Natural killer cell treated with Interleukin-12 subunit alpha and Interleukin-12 subunit beta and Interleukin-15 and Interleukin-18, amount 100 ng/mL, for 72 hours (primary cell): ENCODE data around the gene LRRC74A. TPM values are rescaled to one million over a fixed set of nuclear protein-coding genes. Genes with fewer than 3 reads are reported as not detected.
A peak's percentile ranks its signal among the peaks of the same experiment; 100 is the strongest.
"Not testable (repeated sequence)": the region's sequence is repeated elsewhere in the genome, so short reads cannot be mapped to it uniquely, and the experiment has no call there.

Experiments
- ATAC-seq, 2 donors: fragments of 150-1000 bp; cut with Tn5 transposase in 1 of 2; sonication (Bioruptor Pico), chemical (Tn5 transposase) in 1 of 2; 2 replicates each; pipeline ENCODE4 v1.10.0; 2021
- DNase-seq: peaks from one replicate; pipeline ENCODE4 v3.0.0; 2022; ENCODE audit warnings: low spot score
- H3K27ac Mint-ChIP-seq, 2 donors: 1 replicate in 1 of 2; 2 replicates in 1 of 2; pipeline ENCODE4 v1.8.0; 2022; ENCODE audit warnings: mixed read lengths in 2 of 2, mild to moderate bottlenecking in 1 of 2, moderate library complexity in 1 of 2
- H3K27me3 Mint-ChIP-seq, 2 donors: 1 replicate in 1 of 2; 2 replicates in 1 of 2; pipeline ENCODE4 v1.8.0; 2022; ENCODE audit warnings: mixed read lengths in 2 of 2
- H3K36me3 Mint-ChIP-seq: one replicate; pipeline ENCODE4 v1.8.0; 2022; ENCODE audit warnings: mixed read lengths
- H3K4me1 Mint-ChIP-seq, 2 donors: 1 replicate in 1 of 2; 2 replicates in 1 of 2; pipeline ENCODE4 v1.8.0; 2022; ENCODE audit warnings: low read depth in 2 of 2, mixed read lengths in 2 of 2, mild to moderate bottlenecking in 1 of 2
- H3K4me3 Mint-ChIP-seq: one replicate; pipeline ENCODE4 v1.8.0; 2022; ENCODE audit warnings: mixed read lengths
- H3K9me3 Mint-ChIP-seq: 2 replicates; pipeline ENCODE4 v1.8.0; 2022; ENCODE audit warnings: mixed read lengths
- total RNA-seq, 2 donors: library from RNA; stranded (reverse); gene quantifications; one replicate each; pipeline ENCODE4 v1.2.3, GENCODE V29; 2022

Gene LRRC74A
- total RNA-seq, 2 donors from 2014 or later = not detected

DNA sequence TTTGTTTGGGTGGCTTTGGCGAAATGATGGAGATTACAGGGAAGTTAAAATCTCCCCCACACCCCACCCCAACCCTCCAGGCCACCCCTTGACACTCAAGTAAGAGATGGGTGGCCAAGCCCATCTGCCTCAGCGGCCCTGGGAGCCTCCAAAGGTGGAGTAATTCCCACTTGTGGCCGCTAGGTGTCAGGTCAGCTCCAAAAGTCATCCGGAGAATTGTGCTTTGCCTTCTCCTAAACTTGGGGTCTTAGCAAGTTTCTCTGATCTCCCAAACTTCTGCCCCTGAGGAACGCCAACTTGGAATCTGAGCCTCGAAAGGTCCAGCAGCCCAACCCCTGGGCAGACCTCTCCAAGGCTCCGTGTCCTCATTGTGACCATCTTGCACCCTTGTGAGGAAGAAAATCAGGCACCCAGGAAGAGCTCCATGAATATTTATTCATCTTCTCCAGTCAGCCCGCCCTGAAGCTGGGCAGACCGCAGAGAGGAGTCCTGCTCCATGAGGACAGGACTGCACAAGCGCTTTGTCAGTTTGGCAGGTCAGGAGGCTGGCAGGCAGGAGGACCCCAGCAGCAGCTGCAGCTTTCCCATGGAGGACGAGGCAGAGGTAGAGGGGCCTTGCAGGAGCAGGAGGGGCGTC, 46.7 kb downstream of the LRRC74A start:
- peaks cover 2 to 4% of the 10 kb centered on the region in 2 donors for H3K4me1 Mint-ChIP-seq
- no peak overlapping the region for H3K27ac Mint-ChIP-seq
- no peaks in the 10 kb centered on the region for H3K36me3 Mint-ChIP-seq
- peaks cover 6 to 10% of the 10 kb centered on the region in 2 donors for H3K27me3 Mint-ChIP-seq
- ATAC-seq (peak in 1 of 2 donors; percentile 66), DNase-seq (peak; percentile 81)
- H3K4me3 Mint-ChIP-seq = no peak overlapping the region
- no peaks in the 10 kb centered on the region for H3K9me3 Mint-ChIP-seq

DNA sequence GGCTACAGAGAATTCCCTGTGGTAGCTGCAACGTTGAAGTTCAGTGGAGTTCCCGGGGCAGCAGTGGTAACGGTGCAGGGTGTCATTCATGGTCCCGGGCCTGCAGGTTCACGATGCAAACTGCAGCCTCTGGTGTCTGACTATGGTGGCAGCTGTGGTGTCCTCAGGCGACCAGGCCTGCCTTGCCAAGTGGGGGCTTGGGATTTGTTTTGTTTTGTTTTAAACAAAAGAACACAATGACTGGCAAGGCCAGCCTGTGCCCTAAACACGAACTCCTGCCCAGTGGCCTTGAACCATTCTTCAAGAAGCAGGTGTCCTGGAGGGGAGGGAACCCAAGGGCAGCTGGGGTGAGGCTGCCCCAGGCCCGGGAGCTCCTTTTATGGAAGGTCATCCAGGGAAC, 48.5 kb downstream of the LRRC74A start:
- Mint-ChIP-seq H3K36me3 (no peaks in the 10 kb centered on the region), H3K27ac (no peak overlapping the region), H3K4me1 (no peaks in the 10 kb centered on the region), H3K9me3 (no peaks in the 10 kb centered on the region), H3K27me3 (peaks cover 6 to 8% of the 10 kb centered on the region in 2 donors), H3K4me3 (no peak overlapping the region)
- ATAC-seq (no peak), DNase-seq (no peak)

DNA sequence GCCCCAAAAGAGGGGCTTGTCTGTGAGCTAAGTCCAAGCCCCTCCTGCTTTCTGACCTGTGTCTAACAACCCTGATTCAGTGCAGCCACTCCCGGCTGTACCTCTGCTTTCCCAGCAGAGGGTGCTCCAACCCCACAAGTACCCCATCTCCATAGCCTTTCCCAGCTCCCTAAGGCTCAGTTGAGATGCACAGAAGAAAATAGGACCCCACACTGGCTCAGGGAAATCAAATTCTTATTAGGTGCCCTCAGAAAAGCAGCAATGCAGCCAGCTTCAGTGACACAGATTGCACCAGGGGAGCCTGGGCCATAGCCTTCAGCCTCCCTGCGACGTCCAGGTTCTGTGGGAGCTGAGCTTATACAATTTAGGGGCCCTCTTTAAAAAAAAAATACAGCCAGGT, 49.9 kb downstream of the LRRC74A start:
- ATAC-seq = peak; percentile 52 to 79
- H3K27ac Mint-ChIP-seq = no peak overlapping the region
- H3K27me3 Mint-ChIP-seq = no peaks in the 10 kb centered on the region
- DNase-seq = no peak
- no peak overlapping the region for H3K4me3 Mint-ChIP-seq
- H3K9me3 Mint-ChIP-seq = no peaks in the 10 kb centered on the region
- H3K36me3 Mint-ChIP-seq = no peaks in the 10 kb centered on the region
- no peaks in the 10 kb centered on the region for H3K4me1 Mint-ChIP-seq

DNA sequence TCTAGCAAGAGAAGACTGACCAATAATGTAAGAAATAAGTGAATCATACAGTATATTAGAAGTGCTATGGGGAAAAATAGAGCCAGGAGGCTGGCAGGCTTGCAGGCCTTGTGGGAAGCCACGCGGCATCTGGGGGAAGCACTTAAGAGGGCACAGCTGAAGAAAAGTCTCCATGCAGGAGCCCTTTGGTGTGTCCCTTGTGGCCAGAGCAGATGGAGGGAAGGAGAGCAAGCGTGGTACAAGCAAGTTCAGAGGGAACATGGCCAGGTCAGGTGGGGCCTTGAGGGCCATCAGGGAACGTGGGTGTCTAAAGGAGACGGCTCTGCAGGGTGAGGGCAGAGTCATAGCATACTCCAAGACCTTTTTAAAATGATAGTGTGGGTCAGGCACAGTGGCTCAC, 51.7 kb downstream of the LRRC74A start:
- ATAC-seq = no peak
- Mint-ChIP-seq H3K9me3 (no peaks in the 10 kb centered on the region), H3K27me3 (no peaks in the 10 kb centered on the region), H3K4me3 (no peak overlapping the region), H3K27ac (peak overlapping the region in 1 of 2 donors; percentile 31), H3K4me1 (no peaks in the 10 kb centered on the region), H3K36me3 (no peaks in the 10 kb centered on the region)
- no peak for DNase-seq

DNA sequence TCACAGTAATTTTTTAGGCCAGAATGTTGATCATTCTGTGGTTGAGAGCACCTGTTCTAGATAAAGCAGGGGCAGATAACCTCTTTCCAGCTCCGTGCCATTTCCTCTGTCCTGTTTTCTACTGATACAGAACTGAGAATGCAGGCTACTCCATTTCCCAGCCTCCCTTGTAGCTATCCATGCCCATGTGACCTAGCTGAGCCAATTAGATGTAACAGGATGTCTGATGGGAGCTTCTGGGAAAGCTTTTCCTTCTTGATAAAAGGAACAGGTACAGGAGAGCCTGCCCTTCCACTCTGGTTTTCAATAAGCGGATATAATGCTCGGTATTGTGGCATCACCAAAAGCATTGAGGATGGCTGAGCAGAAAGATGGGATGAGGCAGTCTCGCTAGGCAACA, 54.2 kb downstream of the LRRC74A start:
- no peak for DNase-seq
- no peaks in the 10 kb centered on the region for H3K4me1 Mint-ChIP-seq
- no peaks in the 10 kb centered on the region for H3K9me3 Mint-ChIP-seq
- H3K36me3 Mint-ChIP-seq = no peaks in the 10 kb centered on the region
- H3K27me3 Mint-ChIP-seq = no peaks in the 10 kb centered on the region
- no peak overlapping the region for H3K4me3 Mint-ChIP-seq
- ATAC-seq = no peak
- H3K27ac Mint-ChIP-seq = no peak overlapping the region

DNA sequence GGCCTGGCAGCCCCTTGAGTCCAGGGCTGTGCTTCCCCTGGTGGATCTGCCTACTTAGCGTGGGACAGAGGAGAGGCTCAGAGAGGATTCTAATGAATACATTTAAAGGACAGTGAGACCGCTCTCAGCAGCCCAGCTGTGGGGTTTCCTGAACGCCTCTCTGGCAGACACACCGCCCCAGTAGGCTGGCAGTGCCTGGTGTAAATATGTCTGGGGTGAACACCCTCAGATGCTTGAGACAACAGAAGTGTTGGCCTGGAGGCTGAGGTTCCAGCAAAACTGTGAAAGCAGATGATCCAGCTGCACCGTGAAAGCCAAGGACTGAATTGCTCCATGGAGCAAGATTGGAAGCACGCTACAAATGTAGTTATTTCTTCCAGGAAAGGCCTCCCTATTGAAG, 55.1 kb downstream of the LRRC74A start:
- Mint-ChIP-seq H3K27me3 (no peaks in the 10 kb centered on the region), H3K36me3 (no peaks in the 10 kb centered on the region), H3K4me1 (no peaks in the 10 kb centered on the region), H3K9me3 (no peaks in the 10 kb centered on the region), H3K27ac (no peak overlapping the region), H3K4me3 (no peak overlapping the region)
- ATAC-seq = no peak
- DNase-seq = no peak

DNA sequence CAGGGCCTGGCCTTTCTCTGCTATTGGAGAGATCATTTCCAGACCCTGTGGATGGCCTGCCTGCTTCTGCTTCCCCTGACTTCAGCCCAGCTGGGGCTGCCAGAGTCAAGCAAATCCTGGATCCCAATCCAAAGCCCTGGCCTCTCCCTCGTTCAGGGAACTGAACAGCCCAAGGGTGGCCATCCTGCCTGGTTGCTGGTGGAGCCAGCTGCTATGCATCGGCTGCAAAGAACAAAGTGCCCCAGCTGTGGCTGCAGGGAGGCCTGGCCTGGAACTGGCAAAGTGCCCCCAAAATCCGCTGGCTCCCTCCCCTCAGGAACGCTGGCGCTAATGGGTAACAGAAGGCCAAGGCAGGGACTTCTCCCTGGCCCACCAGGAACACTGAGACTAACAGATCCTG, 56.4 kb downstream of the LRRC74A start:
- H3K4me1 Mint-ChIP-seq = no peaks in the 10 kb centered on the region
- DNase-seq (no peak), ATAC-seq (no peak)
- no peak overlapping the region for H3K4me3 Mint-ChIP-seq
- H3K27me3 Mint-ChIP-seq = peaks cover 0 to 5% of the 10 kb centered on the region in 2 donors
- H3K27ac Mint-ChIP-seq = no peak overlapping the region
- H3K36me3 Mint-ChIP-seq = no peaks in the 10 kb centered on the region
- H3K9me3 Mint-ChIP-seq = no peaks in the 10 kb centered on the region

DNA sequence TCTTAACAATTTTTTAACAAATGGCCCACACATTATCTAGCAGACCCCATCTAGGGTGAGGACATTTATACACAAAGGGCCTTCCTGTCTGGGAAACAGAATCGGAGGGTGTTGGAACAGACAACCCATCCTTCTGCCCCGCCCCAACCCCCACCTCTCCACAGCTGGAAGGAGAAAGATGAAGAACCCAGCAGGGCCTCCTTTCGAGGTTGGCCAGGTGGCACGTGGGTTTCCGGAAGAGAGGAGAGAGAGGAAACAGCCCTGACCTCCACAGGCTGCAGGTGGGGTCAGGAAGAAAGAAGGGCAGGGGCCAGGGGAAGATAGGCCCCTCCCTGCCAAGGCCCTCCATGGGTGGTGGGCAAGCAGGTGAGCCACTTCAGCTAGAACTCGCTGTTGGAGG, 57.2 kb downstream of the LRRC74A start:
- no peak overlapping the region for H3K4me3 Mint-ChIP-seq
- DNase-seq (no peak), ATAC-seq (no peak)
- H3K27me3 Mint-ChIP-seq = peaks cover 0 to 5% of the 10 kb centered on the region in 2 donors
- H3K36me3 Mint-ChIP-seq = no peaks in the 10 kb centered on the region
- no peaks in the 10 kb centered on the region for H3K4me1 Mint-ChIP-seq
- no peak overlapping the region for H3K27ac Mint-ChIP-seq
- no peaks in the 10 kb centered on the region for H3K9me3 Mint-ChIP-seq

DNA sequence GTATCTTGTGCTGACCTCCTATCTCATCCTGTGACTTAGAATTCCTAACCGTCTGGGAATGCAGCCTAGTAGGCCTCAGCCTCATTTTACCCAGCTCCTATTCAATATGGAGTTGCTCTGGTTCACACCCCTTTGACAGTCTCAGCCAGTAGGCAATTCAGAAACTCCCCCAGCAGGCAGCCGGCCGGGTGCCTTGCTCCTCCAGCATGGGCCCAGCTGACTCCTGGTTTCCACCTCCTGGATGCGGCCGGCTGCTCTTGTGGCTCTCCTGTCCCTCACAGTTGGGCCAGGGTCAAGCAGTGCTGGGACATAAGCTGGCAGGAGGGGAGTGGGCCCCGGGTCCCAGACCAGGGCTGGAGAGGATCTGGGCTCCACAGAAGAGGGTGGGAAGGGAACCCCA, 58.2 kb downstream of the LRRC74A start:
- DNase-seq (no peak), ATAC-seq (no peak)
- Mint-ChIP-seq H3K27me3 (peaks cover 0 to 6% of the 10 kb centered on the region in 2 donors), H3K36me3 (no peaks in the 10 kb centered on the region), H3K27ac (no peak overlapping the region), H3K4me3 (no peak overlapping the region), H3K4me1 (no peaks in the 10 kb centered on the region), H3K9me3 (no peaks in the 10 kb centered on the region)

DNA sequence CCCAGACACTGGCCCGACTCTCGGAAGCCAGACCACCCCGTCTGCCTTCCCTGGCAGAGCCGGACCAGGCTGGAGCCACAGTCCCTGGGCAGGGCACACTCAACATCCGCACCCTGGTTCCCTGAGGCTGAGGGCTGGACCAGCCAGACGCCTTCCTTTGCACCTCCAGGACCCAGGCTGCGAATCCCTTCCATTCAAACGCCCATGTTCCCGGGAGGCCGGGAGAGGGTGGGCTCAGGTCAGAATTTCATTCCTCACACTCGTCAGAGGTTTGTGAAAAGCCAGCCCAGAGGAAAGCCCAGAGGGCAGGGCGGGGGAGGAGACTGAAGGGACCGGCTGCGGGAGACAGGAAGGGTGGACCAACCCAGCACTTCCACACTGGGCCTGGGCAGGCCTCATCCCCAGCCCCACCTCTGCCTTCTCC, 58.7 kb downstream of the LRRC74A start:
- no peak overlapping the region for H3K27ac Mint-ChIP-seq
- no peaks in the 10 kb centered on the region for H3K4me1 Mint-ChIP-seq
- DNase-seq (no peak), ATAC-seq (no peak)
- no peak overlapping the region for H3K4me3 Mint-ChIP-seq
- peaks cover 0 to 7% of the 10 kb centered on the region in 2 donors for H3K27me3 Mint-ChIP-seq
- no peaks in the 10 kb centered on the region for H3K9me3 Mint-ChIP-seq
- H3K36me3 Mint-ChIP-seq = no peaks in the 10 kb centered on the region

DNA sequence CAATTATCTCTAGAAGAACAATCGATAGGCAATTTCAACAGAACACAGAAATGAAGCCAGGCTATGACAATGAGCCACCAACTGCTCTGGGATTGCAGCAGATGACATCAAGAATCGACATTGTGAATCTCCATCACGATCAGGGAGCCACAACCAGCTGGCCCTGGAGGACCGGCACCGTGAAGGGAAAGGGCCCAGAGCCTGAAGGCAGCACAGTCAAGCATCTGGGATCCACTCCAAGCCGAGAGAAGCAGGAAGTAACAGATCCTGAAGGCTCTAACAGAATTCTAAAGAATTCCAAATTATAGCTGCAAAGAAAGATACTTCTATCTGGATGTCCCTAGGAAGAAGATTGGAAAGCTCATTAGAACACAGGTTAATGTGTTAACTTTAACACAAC, 61.0 kb downstream of the LRRC74A start:
- H3K4me3 Mint-ChIP-seq = no peak overlapping the region
- no peaks in the 10 kb centered on the region for H3K4me1 Mint-ChIP-seq
- H3K27me3 Mint-ChIP-seq = peaks cover 0 to 7% of the 10 kb centered on the region in 2 donors
- no peak for ATAC-seq
- DNase-seq = no peak
- H3K27ac Mint-ChIP-seq = no peak overlapping the region
- peaks cover under 1% of the 10 kb centered on the region for H3K36me3 Mint-ChIP-seq
- H3K9me3 Mint-ChIP-seq = no peaks in the 10 kb centered on the region

DNA sequence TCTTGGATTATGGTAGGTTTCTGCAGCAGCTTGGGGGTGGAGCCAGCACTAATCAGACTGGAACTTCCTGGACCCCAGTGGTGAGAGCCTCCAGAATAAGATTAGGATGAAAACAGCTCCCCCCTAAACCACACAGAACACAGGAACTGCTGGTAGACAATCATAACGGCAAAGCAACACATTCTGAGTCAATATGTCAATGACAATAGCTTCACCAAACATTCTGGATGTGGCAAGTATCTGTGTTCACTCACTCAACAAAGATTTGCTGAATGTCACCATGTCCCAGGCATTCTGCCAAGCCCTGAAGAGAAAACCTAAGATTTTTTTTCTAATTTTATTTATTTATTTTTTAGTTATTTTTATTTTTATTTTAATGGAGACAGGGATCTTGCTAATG, 65.2 kb downstream of the LRRC74A start:
- H3K4me3 Mint-ChIP-seq = no peak overlapping the region
- H3K27ac Mint-ChIP-seq = no peak overlapping the region
- H3K9me3 Mint-ChIP-seq = peaks cover 3% of the 10 kb centered on the region
- no peaks in the 10 kb centered on the region for H3K4me1 Mint-ChIP-seq
- peaks cover 0 to 10% of the 10 kb centered on the region in 2 donors for H3K27me3 Mint-ChIP-seq
- DNase-seq (no peak), ATAC-seq (no peak)
- H3K36me3 Mint-ChIP-seq = peaks cover 6% of the 10 kb centered on the region

DNA sequence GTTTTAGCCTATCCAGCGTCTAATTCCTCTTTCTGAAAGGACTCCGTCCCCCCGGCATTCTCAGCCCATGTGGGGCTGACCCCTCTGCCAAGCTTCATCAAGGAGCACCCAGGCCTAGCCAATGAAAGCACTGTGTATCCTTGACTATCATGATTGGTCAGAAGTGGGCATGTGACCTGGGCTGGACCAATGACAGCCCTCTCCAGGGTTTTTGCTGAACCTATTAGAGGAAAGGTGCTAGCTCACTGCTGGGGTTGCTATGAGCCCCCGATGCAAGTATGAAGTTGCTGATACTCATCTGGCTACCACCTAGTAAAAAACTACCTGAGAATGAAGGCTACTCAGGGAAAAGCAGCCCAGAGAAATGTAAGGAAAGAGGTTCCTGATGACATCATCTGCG, 68.1 kb downstream of the LRRC74A start:
- Mint-ChIP-seq H3K27ac (no peak overlapping the region), H3K4me3 (no peak overlapping the region), H3K27me3 (peaks cover 0 to 5% of the 10 kb centered on the region in 2 donors), H3K4me1 (no peaks in the 10 kb centered on the region), H3K36me3 (peaks cover 6% of the 10 kb centered on the region), H3K9me3 (peaks cover 3% of the 10 kb centered on the region)
- ATAC-seq (no peak), DNase-seq (no peak)

DNA sequence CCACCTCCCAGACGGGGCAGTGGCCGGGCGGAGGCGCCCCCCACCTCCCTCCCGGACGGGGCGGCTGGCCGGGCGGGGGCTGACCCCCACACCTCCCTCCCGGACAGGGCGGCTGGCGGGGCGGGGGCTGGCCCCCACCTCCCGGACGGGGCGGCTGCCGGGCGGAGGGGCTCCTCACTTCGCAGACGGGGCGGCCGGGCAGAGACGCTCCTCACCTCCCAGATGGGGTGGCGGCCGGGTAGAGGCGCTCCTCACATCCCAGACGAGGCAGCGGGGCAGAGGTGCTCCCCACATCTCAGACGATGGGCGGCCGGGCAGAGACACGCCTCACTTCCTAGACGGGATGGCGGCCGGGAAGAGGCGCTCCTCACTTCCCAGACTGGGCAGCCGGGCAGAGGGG, 71.8 kb downstream of the LRRC74A start:
- not testable (repeated sequence) for DNase-seq, H3K27me3 Mint-ChIP-seq, H3K27ac Mint-ChIP-seq, H3K4me1 Mint-ChIP-seq, ATAC-seq, H3K4me3 Mint-ChIP-seq, H3K36me3 Mint-ChIP-seq, H3K9me3 Mint-ChIP-seq

DNA sequence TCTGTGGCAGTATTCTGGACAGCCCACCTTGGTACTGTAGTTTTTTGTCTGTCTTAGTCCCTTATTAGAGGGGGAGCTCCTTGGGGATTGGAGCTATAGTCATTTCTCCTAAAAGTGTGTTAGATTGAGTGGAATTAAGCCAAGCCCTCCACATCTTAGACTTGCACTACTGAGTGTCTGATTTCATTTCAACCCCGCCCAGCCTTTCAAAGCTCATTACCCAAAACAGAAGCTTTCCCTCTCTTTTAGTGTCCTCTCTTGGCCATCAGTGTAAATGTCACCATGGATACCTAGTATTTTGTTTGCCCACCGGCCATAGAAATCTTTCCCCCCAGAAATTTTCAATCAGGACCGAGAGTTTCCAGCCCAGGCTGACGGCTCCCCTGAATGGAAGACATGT, 74.5 kb downstream of the LRRC74A start:
- no peaks in the 10 kb centered on the region for H3K27me3 Mint-ChIP-seq
- no peak overlapping the region for H3K27ac Mint-ChIP-seq
- DNase-seq (no peak), ATAC-seq (no peak)
- H3K36me3 Mint-ChIP-seq = no peaks in the 10 kb centered on the region
- no peak overlapping the region for H3K4me3 Mint-ChIP-seq
- H3K4me1 Mint-ChIP-seq = peaks cover 7 to 8% of the 10 kb centered on the region in 2 donors
- no peaks in the 10 kb centered on the region for H3K9me3 Mint-ChIP-seq
